MM.1S (cell line): ENCODE data around the gene RTN3.

Experiments used
- DNase-seq: peaks from one replicate; pipeline ENCODE4 v3.0.0-alpha.2; 2015
- H2AFZ ChIP-seq: fragments of 300-600 bp; sonication (generic); 2 replicates; pipeline ENCODE4 v1.6.0; 2016; ENCODE audit warnings: antibody characterized with exemption, low read length
- H3F3A ChIP-seq: fragments of 300-600 bp; sonication (generic); 2 replicates; pipeline ENCODE4 v1.6.1; 2016; ENCODE audit warnings: mild to moderate bottlenecking, antibody characterized with exemption, low read length, moderate library complexity, mixed read lengths; ENCODE audit not compliant: insufficient read depth
- H3K27ac ChIP-seq: fragments of 300-600 bp; sonication (generic); 2 replicates; pipeline ENCODE4 v1.5.1; 2016; ENCODE audit warnings: mild to moderate bottlenecking, low read length
- H3K27me3 ChIP-seq: fragments of 300-600 bp; sonication (generic); replicated peaks from 2 replicates; pipeline ENCODE4 v1.6.0; 2016; ENCODE audit warnings: low read length; ENCODE audit not compliant: insufficient read depth
- H3K36me3 ChIP-seq: fragments of 300-600 bp; sonication (generic); replicated peaks from 2 replicates; pipeline ENCODE4 v1.6.1; 2016; ENCODE audit warnings: mild to moderate bottlenecking, low read length, mixed read lengths; ENCODE audit not compliant: insufficient read depth
- H3K4me1 ChIP-seq: fragments of 300-600 bp; sonication (generic); 2 replicates; pipeline ENCODE4 v1.6.1; 2016; ENCODE audit warnings: low read length, mixed read lengths
- H3K4me2 ChIP-seq: fragments of 300-600 bp; sonication (generic); 2 replicates; pipeline ENCODE4 v1.6.0; 2016; ENCODE audit warnings: low read depth, low read length
- H3K4me3 ChIP-seq: fragments of 300-600 bp; sonication (generic); 2 replicates; pipeline ENCODE4 v1.5.1; 2016; ENCODE audit warnings: low read length, mixed read lengths
- H3K79me2 ChIP-seq: fragments of 300-600 bp; sonication (generic); 2 replicates; pipeline ENCODE4 v1.6.1; 2016; ENCODE audit warnings: mixed run types, low read length, mixed read lengths
- H3K9ac ChIP-seq: fragments of 300-600 bp; sonication (generic); 2 replicates; pipeline ENCODE4 v1.6.1; 2016; ENCODE audit warnings: low read length, mixed read lengths
- H3K9me2 ChIP-seq: fragments of 300-600 bp; sonication (generic); replicated peaks from 2 replicates; pipeline ENCODE4 v1.6.1; 2016; ENCODE audit warnings: mild to moderate bottlenecking, low read length, mixed read lengths; ENCODE audit not compliant: insufficient read depth
- H3K9me3 ChIP-seq: fragments of 300-600 bp; sonication (generic); replicated peaks from 2 replicates; pipeline ENCODE4 v1.6.1; 2016; ENCODE audit warnings: mild to moderate bottlenecking, low read length, mixed read lengths; ENCODE audit not compliant: insufficient read depth
- H4K20me1 ChIP-seq: fragments of 300-600 bp; sonication (generic); 2 replicates; pipeline ENCODE4 v1.6.1; 2016; ENCODE audit warnings: mild to moderate bottlenecking, low read length, moderate library complexity, mixed read lengths; ENCODE audit not compliant: insufficient read depth
- CTCF ChIP-seq: fragments of 300-600 bp; sonication (generic); IDR thresholded peaks from 2 replicates; pipeline ENCODE4 v1.5.1; 2016; ENCODE audit warnings: antibody characterized with exemption, low read length, mixed read lengths
- EZH2 ChIP-seq: fragments of 300-600 bp; sonication (generic); optimal IDR thresholded peaks from 2 replicates; pipeline ENCODE3; 2017; ENCODE audit warnings: low read depth, mild to moderate bottlenecking, antibody characterized with exemption, low read length, mixed read lengths
- EZH2phosphoT487 ChIP-seq: fragments of 300-600 bp; sonication (generic); IDR thresholded peaks from 2 replicates; pipeline ENCODE4 v1.6.1; 2018; ENCODE audit warnings: antibody characterized with exemption, low read length

The RTN3 gene

DNA sequence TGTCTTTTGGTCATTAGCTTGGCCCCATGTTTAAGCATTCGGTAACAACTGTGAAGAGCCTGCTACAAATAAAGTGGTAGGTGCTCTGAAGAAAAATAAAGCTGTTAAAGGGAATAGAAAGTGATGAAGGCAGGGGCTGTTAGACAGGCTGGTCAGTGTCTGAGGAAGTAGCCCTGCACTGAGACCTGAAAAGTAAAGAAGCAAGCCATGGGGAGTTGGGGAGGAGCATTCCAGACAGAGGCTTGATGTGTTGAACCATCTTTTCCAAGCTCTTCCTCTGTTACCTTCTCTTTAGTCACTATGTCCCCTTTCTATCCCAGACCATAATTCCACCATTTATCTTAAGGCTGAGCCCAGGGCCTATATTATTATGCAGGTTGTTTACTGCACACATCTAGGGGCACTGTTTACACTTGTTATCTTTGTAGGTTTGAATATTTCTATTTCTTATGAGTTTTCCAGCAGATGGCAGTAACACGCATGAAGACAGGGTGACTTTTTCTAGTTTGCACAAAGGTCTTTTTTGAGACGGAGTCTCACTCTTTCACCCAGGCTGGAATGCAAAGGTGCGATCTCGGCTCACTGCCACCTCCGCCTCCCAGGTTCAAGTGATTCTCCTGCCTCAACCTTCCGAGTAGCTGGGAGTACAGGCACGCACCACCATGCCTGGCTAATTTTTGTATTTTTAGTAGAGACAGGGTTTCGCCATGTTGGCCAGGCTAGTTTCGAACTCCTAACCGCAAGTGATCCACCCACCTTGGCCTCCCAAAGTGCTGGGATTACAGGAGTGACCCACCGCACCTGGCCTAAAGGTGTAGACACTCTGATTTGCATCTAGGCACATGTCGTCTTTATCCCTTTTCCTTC is 64.2 kb downstream of the RTN3 start:
- H3K9me2 ChIP-seq: no peaks in the 10 kb centered on the region
- H3K9me3 ChIP-seq: no peaks in the 10 kb centered on the region
- no peaks in the 10 kb centered on the region for H3K4me1 ChIP-seq
- no peaks in the 10 kb centered on the region for H3K27me3 ChIP-seq
- no peaks in the 10 kb centered on the region for H3F3A ChIP-seq
- DNase-seq: no peak
- H3K79me2 ChIP-seq: peaks cover 38% of the 10 kb centered on the region
- no peaks in the 10 kb centered on the region for H4K20me1 ChIP-seq
- no peak overlapping the region for H3K9ac ChIP-seq
- H3K27ac ChIP-seq: no peak overlapping the region
- H3K4me3 ChIP-seq: no peak overlapping the region
- no peak overlapping the region for H3K4me2 ChIP-seq
- no peak overlapping the region for H2AFZ ChIP-seq
- no peak for TF ChIP-seq EZH2
- TF ChIP-seq CTCF: peak; percentile 26; the same call in 1 of the 2 replicates
- H3K36me3 ChIP-seq: no peaks in the 10 kb centered on the region

GRCh38 chr11:63747011-63747410 is 65.7 kb downstream of the RTN3 start:
- H3K27ac ChIP-seq: no peak overlapping the region
- H3K4me1 ChIP-seq: no peaks in the 10 kb centered on the region
- no peaks in the 10 kb centered on the region for H3F3A ChIP-seq
- no peak overlapping the region for H3K4me2 ChIP-seq
- H3K9me2 ChIP-seq: no peaks in the 10 kb centered on the region
- H3K27me3 ChIP-seq: no peaks in the 10 kb centered on the region
- no peak for DNase-seq
- no peak overlapping the region for H3K4me3 ChIP-seq
- no peak overlapping the region for H3K9ac ChIP-seq
- H3K9me3 ChIP-seq: no peaks in the 10 kb centered on the region
- H4K20me1 ChIP-seq: no peaks in the 10 kb centered on the region
- H3K36me3 ChIP-seq: no peaks in the 10 kb centered on the region
- no peak overlapping the region for H2AFZ ChIP-seq
- peaks cover 34% of the 10 kb centered on the region for H3K79me2 ChIP-seq
- TF ChIP-seq EZH2phosphoT487 (no peak), EZH2 (no peak)

DNA sequence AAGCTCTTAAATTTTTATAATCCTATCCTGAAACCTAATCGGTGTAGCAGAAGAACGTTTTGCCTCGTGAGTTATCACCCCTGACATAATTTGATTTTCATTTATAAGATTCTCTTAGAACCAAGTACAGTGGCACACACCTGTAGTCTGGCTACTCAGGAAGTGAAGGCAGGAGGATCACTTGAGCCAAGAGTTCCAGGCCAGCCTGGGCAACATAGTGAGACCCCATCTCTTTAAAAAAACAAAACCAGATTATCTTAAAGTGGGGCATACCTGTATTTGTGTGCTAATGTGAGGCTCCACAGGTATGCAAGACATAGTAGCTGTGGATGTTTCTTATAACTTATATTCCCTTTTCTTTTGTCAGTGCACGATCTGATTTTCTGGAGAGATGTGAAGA is 68.3 kb downstream of the RTN3 start:
- H3K27ac ChIP-seq: no peak overlapping the region
- peaks cover 20% of the 10 kb centered on the region for H3K79me2 ChIP-seq
- no peak overlapping the region for H3K9ac ChIP-seq
- H3K9me3 ChIP-seq: no peaks in the 10 kb centered on the region
- no peaks in the 10 kb centered on the region for H3K27me3 ChIP-seq
- no peaks in the 10 kb centered on the region for H4K20me1 ChIP-seq
- H3F3A ChIP-seq: no peaks in the 10 kb centered on the region
- DNase-seq: no peak
- no peaks in the 10 kb centered on the region for H3K36me3 ChIP-seq
- H3K4me2 ChIP-seq: no peak overlapping the region
- no peak for TF ChIP-seq EZH2
- no peak for TF ChIP-seq CTCF
- no peak for TF ChIP-seq EZH2phosphoT487
- no peak overlapping the region for H3K4me3 ChIP-seq
- no peaks in the 10 kb centered on the region for H3K9me2 ChIP-seq
- H2AFZ ChIP-seq: no peak overlapping the region
- no peaks in the 10 kb centered on the region for H3K4me1 ChIP-seq
